Progenitor cell of endocrine pancreas (in vitro differentiated cells): Measurements from ENCODE around the gene SLFN5. TPM values are rescaled to one million over a fixed set of nuclear protein-coding genes. Genes with fewer than 3 reads are reported as not detected.

Experiments used
- DNase-seq: peaks from one replicate; pipeline ENCODE4 v3.0.0; 2021; ENCODE audit warnings: low spot score; ENCODE audit not compliant: unreplicated experiment
- H3K27ac Mint-ChIP-seq: 2 replicates; pipeline ENCODE4 v1.8.0; 2021; ENCODE audit warnings: mild to moderate bottlenecking, moderate library complexity, mixed read lengths
- H3K27me3 Mint-ChIP-seq: 2 replicates; pipeline ENCODE4 v1.8.0; 2021; ENCODE audit warnings: mixed read lengths
- H3K36me3 Mint-ChIP-seq: 2 replicates; pipeline ENCODE4 v1.8.0; 2022; ENCODE audit warnings: mixed read lengths; ENCODE audit not compliant: insufficient read depth
- H3K4me1 Mint-ChIP-seq: 2 replicates; pipeline ENCODE4 v1.8.0; 2021; ENCODE audit warnings: low read depth, mixed read lengths
- H3K4me3 Mint-ChIP-seq: 2 replicates; pipeline ENCODE4 v1.8.0; 2021; ENCODE audit warnings: low read depth, mild to moderate bottlenecking, moderate library complexity, mixed read lengths
- H3K9me3 Mint-ChIP-seq: 2 replicates; pipeline ENCODE4 v1.8.0; 2021; ENCODE audit warnings: low read depth, mixed read lengths
- total RNA-seq: library from RNA; stranded (reverse); gene quantifications from 2 replicates; pipeline ENCODE4 v1.2.1, GENCODE V29; 2021
- TF ChIP-seq, protein P1 (sequence below): fragments of 200-600 bp; sonication (generic); IDR thresholded peaks from one replicate; pipeline ENCODE4 v1.5.0; 2021; ENCODE audit warnings: antibody characterized with exemption, mild to moderate bottlenecking; ENCODE audit not compliant: unreplicated experiment

SLFN5 gene
- total RNA-seq, 1 donor from 2014 or later = 13.1 TPM

GRCh38 chr17:35291802-35292201 lies 48.9 kb downstream of the SLFN5 start:
- H3K27me3 Mint-ChIP-seq = peaks cover 23% of the 10 kb centered on the region
- TF ChIP-seq, protein P1, sequence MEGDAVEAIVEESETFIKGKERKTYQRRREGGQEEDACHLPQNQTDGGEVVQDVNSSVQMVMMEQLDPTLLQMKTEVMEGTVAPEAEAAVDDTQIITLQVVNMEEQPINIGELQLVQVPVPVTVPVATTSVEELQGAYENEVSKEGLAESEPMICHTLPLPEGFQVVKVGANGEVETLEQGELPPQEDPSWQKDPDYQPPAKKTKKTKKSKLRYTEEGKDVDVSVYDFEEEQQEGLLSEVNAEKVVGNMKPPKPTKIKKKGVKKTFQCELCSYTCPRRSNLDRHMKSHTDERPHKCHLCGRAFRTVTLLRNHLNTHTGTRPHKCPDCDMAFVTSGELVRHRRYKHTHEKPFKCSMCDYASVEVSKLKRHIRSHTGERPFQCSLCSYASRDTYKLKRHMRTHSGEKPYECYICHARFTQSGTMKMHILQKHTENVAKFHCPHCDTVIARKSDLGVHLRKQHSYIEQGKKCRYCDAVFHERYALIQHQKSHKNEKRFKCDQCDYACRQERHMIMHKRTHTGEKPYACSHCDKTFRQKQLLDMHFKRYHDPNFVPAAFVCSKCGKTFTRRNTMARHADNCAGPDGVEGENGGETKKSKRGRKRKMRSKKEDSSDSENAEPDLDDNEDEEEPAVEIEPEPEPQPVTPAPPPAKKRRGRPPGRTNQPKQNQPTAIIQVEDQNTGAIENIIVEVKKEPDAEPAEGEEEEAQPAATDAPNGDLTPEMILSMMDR = no peak
- DNase-seq = no peak
- H3K9me3 Mint-ChIP-seq = peaks cover 9% of the 10 kb centered on the region
- no peak overlapping the region for H3K27ac Mint-ChIP-seq
- H3K4me3 Mint-ChIP-seq = no peak overlapping the region
- H3K4me1 Mint-ChIP-seq = no peaks in the 10 kb centered on the region
- H3K36me3 Mint-ChIP-seq = no peaks in the 10 kb centered on the region

GRCh38 chr17:35293151-35293847 lies 50.4 kb downstream of the SLFN5 start:
- TF ChIP-seq, protein P1 = no peak
- H3K27me3 Mint-ChIP-seq = peaks cover 22% of the 10 kb centered on the region

DNA sequence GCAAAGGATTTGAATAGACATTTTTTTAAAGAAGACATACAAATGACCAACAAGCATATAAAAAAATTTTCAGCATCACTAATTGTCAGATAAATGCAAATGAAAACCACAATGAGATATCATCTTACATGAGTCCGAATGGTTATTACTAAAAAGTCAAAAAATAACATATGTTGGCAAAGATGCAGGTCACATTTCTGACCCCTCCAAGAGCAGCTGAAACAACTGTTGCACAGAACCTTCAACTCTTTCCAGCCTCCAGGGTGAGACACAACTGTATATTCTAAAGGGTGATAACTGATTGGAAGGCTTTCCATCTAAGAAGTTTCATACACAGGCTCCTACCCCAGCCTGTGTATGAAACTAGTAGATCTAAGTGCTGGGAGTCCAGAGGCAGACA lies 51.9 kb downstream of the SLFN5 start:
- no peak overlapping the region for H3K4me3 Mint-ChIP-seq
- H3K27me3 Mint-ChIP-seq = peaks cover 15% of the 10 kb centered on the region
- DNase-seq = no peak
- H3K27ac Mint-ChIP-seq = no peak overlapping the region
- peaks cover 4% of the 10 kb centered on the region for H3K36me3 Mint-ChIP-seq
- H3K9me3 Mint-ChIP-seq = peaks cover 31% of the 10 kb centered on the region
- TF ChIP-seq, protein P1 = no peak
- peaks cover 4% of the 10 kb centered on the region for H3K4me1 Mint-ChIP-seq

More at GRCh38 chr17:35293151-35293847, 50.4 kb downstream of the SLFN5 start:
- H3K36me3 Mint-ChIP-seq = peaks cover under 1% of the 10 kb centered on the region
- peaks cover 22% of the 10 kb centered on the region for H3K9me3 Mint-ChIP-seq
- H3K4me1 Mint-ChIP-seq = no peaks in the 10 kb centered on the region
- DNase-seq = no peak
- no peak overlapping the region for H3K4me3 Mint-ChIP-seq
- no peak overlapping the region for H3K27ac Mint-ChIP-seq

DNA sequence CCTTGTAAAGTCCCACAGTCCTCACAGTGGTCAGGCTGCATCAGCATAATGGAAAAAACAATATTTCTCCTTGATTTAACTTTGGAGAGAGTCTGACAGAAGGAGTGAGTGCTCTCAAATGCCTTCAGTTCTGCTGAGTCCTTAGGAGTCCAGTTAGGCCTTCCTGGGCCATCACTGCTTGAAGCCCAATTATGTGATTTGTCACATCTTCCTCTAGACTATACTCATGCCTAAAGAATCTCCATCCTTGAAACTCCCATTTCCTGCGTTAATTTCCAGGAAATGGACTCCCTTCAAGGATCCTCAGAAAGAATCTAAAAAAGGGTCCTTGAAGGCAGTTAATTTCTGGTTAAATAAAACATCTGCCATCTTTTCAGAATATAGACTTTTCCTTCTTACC lies 52.8 kb downstream of the SLFN5 start:
- Mint-ChIP-seq H3K36me3 (peaks cover 4% of the 10 kb centered on the region), H3K27me3 (peaks cover 10% of the 10 kb centered on the region), H3K27ac (no peak overlapping the region), H3K4me3 (no peak overlapping the region), H3K9me3 (peaks cover 36% of the 10 kb centered on the region), H3K4me1 (peaks cover 4% of the 10 kb centered on the region)
- no peak for DNase-seq
- TF ChIP-seq, protein P1 = no peak

DNA sequence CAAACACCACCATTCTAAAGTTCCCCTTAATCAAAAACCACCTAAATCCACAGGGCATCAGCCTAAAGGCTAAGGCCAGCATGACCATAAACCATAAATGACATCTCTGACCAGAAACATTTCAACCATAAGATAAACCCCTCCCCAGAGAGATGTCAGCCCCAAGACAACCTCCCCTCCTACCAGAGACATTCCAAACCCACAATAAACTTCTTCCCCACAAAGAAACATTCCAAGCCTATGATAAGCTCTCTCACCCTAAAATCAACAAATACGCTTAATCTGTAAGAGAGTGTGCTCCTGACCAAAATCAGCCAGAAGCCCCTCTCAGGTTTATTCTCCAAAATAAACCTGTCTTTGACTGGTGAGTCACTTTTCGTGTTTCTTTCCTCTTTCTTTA lies 54.8 kb downstream of the SLFN5 start:
- Mint-ChIP-seq H3K4me3 (no peak overlapping the region), H3K36me3 (peaks cover 4% of the 10 kb centered on the region), H3K27me3 (peaks cover 6% of the 10 kb centered on the region), H3K9me3 (peaks cover 41% of the 10 kb centered on the region), H3K4me1 (peaks cover 4% of the 10 kb centered on the region), H3K27ac (no peak overlapping the region)
- TF ChIP-seq, protein P1 = no peak
- no peak for DNase-seq
